ENCODE measurements around the gene MED13L.

DNA sequence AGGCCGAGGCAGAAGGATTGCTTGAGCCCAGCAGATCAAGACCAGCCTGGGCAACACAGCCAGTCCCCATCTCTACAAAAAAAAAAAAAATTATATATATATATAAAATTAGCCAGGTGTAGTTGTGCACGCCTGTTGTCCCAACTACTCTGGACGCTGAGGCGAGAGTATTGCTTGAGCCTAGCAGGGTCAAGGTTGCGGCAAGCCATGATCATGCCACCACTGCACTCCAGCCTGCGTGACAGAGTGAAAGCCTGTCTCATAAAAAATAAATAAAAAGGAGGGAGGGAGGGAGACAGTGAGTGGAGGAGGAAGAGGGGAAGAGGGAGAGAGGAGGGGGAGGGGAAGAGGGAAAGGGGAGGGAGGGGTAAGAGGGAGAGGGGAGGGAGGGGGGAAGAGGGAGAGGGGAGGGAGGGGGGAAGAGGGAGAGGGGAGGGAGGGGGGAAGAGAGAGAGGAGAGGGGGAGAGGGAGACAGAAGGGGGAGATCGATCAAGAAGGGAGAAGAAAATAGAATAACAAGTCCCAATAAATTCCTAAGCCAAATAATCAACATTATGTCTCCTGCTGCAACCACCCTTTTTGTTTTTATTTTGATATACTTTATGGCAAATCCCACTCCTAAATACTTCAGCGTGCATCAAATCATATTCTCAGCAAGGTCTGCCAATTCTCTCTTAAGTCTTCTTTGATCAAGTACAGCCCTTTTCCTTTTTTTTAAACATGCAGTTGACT is 163.9 kb downstream of the MED13L start:
- TF ChIP-seq CTCF (IDR thresholded peaks at IDR 0.05) (no peak), POLR2A (IDR thresholded peaks at IDR 0.05) (no peak)

All from testis (tissue), 2 donors.